Measurements from ENCODE around the gene NIM1K. TPM values are rescaled to one million over a fixed set of nuclear protein-coding genes. Genes with fewer than 3 reads are reported as not detected.
"Not testable (repeated sequence)": the region's sequence is repeated elsewhere in the genome, so short reads cannot be mapped to it uniquely, and the experiment has no call there.

NIM1K gene
- polyA plus RNA-seq (ENCODE audit: insufficient read length), result 0.43 TPM
- long read RNA-seq, donor 1, result 0 reads
- long read RNA-seq, donor 2, result 0 reads
- long read RNA-seq, donor 3, result 0 reads
- long read RNA-seq, donor 4, result 0 reads
- long read RNA-seq, donor 5, result 0 reads
- long read RNA-seq, donor 6, result 0 reads
- long read RNA-seq, donor 7, partial matches to known transcripts, result 0 of 1 reads
- long read RNA-seq, donor 7, other reads (novel, unspliced or antisense), result 0 of 1 reads
- long read RNA-seq, donor 8, result 0 reads

DNA sequence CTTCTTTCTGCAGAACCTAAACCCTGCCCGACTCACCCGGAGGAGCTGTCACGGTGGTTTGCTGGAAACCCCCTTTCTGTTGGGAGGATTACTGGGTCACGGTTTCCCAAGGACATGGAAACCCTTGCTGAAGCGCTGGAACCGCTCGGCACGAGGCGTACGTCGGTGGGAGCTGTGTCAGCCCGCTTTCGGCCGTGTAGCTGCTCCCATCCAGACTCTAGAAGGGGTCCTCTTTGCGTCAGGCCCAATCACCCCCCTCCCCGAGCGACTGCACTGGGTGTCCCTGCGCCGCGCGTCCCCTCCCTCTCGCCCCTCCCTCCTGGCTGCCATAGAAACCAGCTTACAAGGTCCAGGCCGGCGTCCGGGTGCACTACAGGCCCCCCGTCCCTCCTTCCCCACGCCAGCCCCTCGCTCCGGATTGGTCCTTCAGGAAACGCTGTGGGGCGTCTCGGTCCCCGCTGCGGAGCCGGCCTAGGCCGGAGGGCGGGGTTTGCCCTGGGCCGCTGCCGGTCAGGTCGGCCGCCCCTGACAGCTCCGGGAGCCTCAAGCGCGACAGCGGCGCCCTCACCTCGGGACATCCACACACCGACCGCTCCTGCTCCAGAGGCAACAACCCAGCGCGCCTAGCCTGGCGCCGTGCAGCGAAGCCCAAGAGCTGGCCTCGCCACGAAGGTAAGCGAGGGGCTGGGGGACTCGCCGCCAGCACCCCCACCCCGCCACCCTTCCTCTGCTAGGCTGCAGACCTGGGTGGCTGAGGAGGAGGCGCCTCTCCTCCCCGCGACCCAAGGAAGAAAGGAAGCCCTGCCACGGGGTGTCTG, at the start of gene NIM1K:
Gene NIM1K (plus strand): TSS at position 486 of the 818 bp plus-strand sequence. CDS start 53,551 bp downstream, outside the sequence.
- no peak for DNase-seq

DNA sequence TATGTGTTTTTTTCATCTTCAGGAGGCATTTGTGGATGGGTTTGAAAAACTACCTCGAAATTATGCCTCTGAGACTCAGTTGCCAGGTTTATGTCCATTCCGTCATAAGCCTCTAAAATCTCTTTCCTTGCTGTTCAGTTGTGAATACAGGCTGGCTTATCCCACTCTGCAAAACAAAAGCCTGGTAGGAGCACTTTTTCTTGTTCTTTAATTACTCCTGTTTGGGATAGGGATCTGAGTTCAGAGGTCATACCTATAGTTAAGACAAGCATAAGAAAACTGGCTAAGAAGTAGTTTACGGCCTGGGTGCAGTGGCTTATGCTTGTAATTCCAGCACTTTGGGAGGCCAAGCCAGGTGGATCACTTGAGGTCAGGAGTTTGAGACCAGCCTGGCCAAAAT, 47.0 kb upstream of the NIM1K start:
- DNase-seq, result no peak

DNA sequence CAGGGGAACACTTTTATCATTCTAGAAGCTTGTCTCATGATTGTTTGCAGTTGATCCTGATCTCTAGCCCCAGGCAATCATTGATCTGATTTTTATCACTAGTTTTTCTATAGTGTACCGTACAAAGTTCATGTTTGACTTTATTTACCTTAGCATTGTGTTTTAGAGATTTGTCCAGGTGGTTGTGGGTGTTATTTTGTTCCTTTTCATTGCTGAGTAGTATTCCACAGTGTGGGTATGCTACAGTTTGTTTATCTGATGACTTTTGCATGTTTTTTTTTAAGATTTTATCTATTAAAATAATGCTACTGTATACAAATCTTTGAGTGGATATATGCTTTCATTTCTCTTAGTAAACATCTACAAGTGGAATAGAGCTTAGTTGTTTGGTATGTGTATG, 45.1 kb upstream of the NIM1K start:
- no peak for DNase-seq

DNA sequence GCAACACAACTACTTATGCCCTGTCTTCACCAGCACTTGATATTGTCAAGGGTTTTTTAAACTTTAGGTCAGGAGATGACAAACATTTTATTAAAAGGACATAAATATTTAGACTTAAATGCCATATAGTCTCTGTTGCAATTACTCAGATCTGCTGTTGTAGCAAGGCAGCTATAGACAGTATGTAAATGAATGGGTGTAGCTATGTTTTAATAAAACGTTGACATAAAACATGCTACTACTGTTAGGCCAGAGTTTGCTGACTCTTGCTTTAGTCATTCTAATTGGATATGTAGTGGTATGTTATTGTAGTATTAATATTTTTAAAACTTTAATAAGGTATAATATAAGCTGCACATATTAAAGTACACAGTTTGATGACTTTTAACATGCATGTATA, 43.6 kb upstream of the NIM1K start:
- DNase-seq, result no peak

DNA sequence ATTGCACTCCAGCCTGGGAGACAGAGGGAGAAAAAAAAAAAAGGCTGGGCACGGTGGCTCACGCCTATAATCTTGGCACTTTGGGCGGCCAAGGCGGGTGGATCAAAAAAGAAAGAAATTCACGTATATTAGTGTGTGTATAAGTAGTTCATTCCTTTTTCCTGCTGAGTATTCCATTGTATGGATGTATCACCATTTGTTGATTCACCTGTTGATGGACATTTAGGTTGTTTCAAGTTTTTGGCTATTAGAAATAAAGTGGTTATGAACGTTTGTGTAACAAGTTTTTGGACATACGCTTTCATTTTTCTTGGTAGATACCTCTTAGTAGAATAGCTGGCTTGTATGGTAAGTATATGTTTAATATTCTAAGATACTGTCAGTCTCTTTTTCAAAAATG, 42.8 kb upstream of the NIM1K start:
- no peak for DNase-seq

DNA sequence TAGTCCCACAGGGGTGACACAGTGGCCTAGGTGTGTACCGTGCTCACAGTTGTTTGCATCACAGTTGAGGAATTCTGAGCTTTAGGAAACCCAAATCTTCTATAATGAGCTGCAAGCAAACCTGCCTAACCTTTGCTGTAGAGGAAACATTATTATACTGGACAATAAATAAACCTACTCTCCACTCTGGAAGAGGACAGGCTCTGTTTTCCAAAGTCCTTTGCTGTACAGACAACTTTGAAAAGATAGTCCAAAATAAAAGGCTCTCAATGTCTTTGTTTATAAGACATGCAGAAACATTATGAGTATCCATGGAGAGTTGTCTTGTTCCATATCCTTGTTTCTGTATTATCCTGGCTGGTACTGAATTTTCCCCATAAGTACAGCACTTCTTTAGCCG, 42.0 kb upstream of the NIM1K start:
- no peak for DNase-seq

DNA sequence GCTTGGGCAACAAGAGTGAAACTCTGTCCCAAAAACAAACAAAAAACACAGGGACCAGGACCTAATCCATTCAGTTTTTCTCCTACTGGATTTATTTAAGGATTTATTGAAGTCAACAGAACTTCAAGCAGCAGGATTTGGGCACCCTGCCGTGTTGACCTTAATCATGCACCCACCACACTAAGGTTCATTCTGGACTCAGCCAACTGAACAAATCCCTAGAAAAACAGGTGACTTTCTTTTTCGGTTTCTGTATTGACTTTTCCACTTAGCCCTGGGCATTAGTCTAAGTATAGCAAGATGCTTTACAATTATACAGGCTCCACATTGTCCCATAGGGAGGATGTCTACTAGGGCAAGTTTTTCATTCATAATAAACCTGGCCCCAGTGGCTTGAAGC, 41.3 kb upstream of the NIM1K start:
- no peak for DNase-seq

DNA sequence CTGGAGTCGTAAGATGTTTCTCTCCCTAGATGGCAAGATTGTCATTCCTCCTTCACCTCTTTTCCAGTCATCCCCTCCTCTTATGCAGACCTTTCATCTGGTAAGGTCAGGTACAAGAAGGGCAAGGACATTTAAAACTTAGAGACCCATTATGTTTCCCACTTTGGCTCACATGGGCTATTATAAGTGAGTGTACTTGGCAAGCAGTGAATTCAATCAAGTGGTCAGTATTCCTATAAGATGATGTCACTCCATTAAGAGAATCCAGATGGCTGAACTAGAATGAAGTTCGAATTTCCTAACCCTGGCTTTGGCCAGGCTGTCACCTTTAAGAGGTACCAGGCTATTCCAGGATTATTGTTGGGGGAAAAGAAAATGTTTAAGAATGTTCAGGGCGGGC, 39.1 kb upstream of the NIM1K start:
- no peak for DNase-seq

DNA sequence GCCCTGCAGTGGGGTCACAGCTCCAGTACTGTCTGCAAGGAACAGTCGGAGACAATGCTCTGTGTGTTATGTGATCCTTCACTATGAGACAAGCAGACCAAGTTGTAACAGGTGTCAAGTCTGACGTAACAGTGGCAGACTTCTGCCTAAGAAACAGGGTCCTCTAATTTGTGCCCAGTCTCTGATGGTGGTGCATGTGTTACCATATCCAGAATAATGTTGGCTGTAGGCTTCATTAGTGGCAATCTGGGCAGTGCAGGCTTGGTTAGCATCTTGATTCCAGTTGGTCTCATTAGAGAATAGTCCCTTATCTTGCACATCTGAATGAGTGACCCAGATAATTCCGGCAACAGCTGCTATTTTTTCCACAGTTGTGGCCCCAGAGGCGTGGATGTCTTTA, 37.6 kb upstream of the NIM1K start:
- no peak for DNase-seq

DNA sequence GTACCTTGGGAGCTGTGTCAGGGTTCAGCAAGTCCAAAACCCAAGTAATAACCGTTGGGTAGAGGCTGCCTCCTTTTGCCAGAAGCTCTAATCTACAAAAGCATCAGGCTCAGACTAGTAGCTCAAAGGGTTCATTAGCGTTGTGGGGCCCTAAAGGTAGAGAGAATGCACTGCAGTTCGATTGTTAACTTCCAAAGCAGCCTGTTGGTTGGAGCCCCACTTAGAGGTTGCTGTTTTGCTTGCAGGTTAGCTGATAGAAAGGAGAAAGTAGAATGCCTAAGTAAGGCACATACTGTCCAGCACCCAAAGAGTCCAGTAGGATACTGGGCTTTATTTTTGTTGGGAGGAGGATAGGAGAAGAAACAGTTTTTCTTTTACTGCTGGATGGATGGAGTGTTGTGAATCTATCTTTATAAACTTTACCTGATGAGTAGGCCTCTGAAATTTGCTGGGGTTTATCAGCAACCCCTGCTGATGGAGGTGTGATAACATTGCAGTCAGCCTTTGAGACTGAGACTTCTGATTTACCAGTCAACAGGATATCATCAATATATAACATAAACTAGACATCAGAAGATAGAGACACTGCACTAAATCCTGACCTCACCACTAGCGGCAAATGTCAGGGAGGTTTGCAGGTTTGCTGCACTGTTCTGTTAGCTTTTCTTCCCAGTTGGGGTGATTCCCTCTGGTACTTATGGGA, 36.5 kb upstream of the NIM1K start:
- no peak for DNase-seq

DNA sequence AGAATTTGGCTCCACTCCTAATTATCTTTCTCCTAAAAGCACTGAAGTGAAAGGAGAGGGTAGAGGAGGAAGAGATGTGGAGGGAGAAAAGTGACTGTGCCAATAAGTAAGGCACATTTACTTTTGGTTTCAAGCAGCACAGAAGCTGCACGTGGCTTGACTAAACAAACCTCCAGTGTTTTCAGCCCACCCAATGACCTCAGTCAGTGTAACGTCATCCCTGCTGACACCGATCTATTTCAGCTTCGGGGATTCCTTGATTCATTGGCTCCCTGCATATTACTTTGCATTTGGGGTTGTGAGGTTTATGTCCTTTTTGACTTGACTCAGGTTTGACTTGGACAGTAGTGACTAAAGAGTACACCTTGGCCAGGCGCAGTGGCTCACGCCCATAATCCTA, 35.6 kb upstream of the NIM1K start:
- DNase-seq, result no peak

DNA sequence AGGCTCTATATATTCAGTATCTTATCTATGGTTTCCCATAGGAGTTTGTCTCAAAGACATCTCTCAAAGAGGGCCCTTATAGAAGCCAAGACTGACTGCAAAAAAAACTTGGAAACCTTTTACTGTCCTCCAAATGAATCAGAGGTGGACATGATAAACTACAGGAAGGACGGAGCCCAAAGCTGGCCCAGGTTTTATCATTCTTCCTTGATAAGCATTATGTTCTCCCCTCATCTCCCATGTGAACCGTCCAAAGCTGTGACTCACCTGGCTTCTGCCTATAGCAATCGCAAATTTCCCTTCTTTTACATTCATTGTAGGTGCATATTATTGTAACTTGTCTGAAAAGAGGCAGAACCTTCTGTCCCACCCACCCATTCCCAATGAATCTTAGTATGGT, 35.0 kb upstream of the NIM1K start:
- DNase-seq, result no peak

DNA sequence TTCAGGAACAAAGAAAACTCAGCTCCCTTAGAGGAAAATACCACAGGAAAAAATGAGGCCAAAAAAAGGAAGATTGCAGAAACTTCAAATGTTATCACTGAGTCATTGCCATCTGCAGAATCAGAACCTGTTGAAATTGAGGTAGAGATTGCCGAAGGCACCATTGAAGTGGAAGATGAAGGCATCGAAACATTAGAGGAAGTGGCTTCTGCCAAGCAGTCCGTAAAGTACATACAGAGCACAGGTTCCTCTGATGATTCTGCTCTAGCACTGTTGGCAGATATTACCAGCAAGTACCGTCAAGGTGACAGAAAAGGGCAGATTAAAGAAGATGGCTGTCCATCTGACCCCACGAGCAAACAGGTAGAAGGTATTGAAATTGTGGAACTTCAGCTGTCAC, 30.8 kb upstream of the NIM1K start:
- no peak for DNase-seq

DNA sequence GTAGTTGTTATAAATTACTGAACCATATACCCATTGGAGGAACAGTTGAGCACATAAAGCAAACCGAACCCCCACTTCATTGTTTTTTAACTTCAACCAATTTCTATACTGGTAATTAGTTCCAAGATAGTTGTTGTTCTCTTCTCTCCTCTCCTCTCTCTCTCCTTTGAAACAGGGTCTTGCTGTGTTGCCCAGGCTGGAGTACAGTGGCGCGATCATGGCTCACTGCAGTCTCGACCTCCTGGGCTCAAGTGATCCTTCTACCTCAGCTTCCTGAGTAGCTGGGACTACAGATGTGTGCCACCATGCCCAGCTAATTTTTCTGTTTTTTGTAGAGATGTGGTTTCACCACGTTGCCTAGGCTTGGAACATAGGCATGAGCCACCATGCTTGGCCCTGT, 27.2 kb upstream of the NIM1K start:
- not testable (repeated sequence) for DNase-seq

DNA sequence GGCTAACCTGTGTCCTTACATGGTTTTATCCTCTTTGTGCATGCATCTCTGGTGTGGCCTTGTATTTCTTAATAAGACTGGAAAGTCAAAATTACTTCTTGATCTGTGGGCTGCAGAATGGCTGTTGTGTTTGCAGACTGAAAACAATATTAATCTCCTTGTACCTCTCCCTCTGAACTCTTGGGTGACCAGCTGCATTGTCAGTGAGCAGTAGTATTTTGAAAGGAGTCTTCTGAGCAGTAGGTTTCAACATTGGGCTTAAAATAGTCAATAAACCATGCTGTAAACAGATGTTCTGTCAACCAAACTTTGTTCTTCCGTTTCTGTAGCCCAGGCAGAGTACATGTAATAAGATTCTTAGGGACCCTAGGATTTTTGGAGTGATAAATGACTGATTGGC, 26.7 kb upstream of the NIM1K start:
- DNase-seq, result no peak

DNA sequence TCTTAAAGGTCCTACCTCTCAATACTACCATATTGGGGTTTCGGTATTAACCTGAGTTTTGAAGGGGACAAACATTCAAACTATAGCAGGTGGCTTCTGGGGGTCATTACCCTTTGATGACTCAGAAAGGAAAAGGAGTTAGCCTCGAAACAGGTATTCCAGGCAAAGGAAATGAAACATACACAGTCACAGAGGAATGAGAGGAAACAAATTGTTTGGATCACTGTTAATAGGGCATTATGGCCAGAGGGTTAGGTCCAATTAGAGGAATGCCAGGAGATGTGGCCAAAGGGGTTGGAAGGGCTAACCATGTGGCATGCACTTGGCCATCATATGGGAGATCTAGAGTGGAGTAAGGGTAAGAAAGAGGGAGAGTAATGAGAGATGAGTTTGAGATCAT, 23.9 kb upstream of the NIM1K start:
- no peak for DNase-seq

DNA sequence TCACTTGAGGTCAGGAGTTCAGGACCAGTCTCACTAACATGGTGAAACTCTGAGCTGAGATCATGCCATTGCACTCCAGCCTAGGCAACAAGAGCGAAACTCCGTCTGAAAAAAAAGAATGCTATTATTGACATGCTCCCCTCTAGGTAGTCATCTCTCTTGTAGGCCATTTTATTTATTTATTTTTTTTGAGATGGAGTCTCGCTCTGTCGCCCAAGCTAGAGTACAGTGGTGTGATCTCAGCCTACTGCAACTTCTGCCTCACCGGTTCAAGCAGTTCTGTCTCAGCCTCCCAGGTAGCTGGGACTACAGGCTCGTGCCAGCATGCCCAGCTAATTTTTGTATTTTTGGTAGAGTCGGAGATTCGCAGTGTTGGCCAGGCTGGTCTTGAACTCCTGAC, 20.6 kb upstream of the NIM1K start:
- no peak for DNase-seq

DNA sequence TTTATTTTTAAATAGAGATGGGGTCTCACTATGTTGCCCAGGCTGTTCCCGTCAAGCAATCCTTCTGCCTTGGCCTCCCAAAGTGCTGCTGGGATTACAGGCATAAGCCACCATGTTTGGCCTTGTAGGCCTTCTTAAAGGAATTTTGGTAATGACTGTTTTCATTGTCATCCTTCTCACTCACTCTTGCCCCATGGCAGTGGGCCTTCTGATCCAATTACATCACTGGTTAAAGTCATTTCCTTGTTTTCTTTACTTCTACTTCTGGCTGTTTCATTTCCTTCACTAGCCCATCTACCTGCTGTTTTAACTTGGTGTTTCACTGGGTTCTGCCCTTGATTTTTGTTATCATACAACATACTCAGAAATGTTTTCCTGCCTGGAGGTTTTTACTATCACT, 20.1 kb upstream of the NIM1K start:
- no peak for DNase-seq

DNA sequence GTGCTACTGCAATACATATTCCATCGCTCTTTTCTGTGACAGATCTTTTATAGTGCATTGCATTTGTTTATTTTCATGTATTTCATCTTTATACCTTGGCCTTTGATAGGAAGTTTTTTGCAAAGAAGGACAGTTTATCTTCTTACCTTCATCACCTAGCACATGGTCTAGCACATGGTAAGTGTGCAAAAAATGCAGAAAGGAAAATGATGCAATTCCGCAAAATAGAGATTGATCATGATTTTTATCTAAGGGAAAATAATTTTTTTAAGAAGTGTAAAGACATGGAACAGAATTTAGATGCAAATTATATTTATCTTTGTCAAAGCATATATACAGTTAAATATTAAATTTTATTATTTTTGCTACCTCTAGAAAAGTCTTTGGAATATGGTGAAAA, 19.2 kb upstream of the NIM1K start:
- DNase-seq, result no peak

DNA sequence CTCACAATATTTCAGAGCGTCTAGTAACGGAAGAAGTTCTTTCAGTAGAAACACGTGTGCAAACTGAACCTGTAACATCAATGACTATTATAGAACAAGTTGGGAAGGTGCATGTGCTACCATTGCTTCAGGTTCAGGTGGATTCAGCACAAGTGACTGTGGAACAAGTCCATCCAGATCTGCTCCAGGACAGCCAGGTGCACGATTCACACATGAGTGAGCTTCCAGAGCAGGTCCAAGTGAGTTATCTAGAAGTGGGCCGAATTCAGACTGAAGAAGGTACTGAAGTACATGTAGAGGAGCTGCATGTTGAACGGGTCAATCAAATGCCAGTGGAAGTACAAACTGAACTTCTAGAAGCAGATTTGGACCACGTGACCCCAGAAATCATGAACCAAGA, 17.4 kb upstream of the NIM1K start:
- DNase-seq, result no peak

DNA sequence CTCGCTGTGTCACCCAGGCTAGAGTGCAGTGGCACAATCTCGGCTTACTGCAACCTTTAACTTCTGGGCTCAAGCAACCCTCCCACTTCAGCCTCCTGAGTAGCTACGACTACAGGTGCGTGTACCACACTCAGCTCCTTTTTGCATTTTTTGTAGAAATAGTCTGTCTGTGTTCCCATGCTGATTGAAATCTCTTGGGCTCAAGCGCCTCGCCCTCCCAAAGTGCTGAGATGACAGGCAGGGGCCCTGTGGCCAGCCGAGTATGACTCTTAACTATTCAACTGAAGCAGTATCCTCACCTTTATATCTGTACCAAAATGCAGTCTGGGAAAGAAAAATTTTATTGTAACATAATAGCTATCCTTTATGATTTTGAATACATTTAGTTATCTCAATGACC, 12.2 kb upstream of the NIM1K start:
- DNase-seq, result no peak

DNA sequence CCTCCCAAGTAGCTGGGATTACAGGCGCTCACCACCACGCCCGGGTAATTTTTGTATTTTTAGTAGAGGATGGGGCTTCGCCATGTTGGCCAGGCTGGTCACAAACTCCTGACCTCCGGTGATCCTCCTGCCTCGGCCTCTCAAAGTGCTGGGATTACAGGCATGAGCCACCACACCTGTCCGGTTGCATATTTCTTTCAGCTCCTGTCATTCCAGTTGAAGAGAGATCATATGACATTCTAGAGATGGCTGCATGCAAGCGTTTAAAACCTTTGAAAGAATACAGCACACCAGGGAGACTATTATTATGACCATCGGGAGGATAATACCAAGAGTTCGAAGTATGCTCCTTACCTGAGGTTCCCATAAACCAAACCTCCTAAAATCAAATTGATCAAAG, 9.6 kb upstream of the NIM1K start:
- DNase-seq, result no peak

DNA sequence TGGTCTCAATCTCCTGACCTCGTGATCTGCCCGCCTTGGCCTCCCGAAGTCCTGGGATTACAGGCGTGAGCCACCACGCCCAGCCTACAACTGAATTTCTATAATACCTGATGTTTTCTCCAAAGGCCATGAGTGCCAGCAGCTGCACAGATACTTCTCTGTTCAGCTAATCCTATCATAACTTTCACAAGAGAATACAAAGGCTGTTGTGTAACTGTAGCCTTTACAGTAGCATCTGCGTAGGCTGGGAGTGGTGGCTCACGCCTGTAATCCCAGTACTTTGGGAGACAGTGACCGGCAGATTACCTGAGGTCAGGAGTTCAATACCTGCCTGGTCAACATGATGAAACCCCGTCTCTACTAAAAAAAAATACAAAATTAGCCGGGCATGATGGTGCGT, 8.9 kb upstream of the NIM1K start:
- not testable (repeated sequence) for DNase-seq

All from left kidney (tissue), 8 donors.